Transverse colon (tissue), 4 donors: Measurements from ENCODE around the gene SVOP.
"Not testable (repeated sequence)": the region's sequence is repeated elsewhere in the genome, so short reads cannot be mapped to it uniquely, and the experiment has no call there.

Experiments
- EP300 ChIP-seq: sonication (generic); formaldehyde crosslinking; IDR thresholded peaks from one replicate; pipeline ENCODE4 v1.6.1; 2017; ENCODE audit warnings: antibody characterized with exemption, low read depth
- POLR2A ChIP-seq: fragments of 450-650 bp; IDR thresholded peaks from one replicate; pipeline ENCODE4 v1.6.1; 2016; ENCODE audit warnings: antibody characterized with exemption, mild to moderate bottlenecking, moderate library complexity
- POLR2AphosphoS5 ChIP-seq, 3 donors: sonication (generic); formaldehyde crosslinking; IDR thresholded peaks; one replicate each; pipeline ENCODE4 v1.6.1; 2016; ENCODE audit warnings: antibody characterized with exemption in 3 of 3
- TF ChIP-seq, protein P1 (sequence below), 5 experiments: fragments of 200-600 bp in 3 of 5; fragments of 450-650 bp in 2 of 5; sonication (generic) in 3 of 5; IDR thresholded peaks; 1 replicate in 2 of 5; 2 replicates in 3 of 5; pipeline ENCODE4 v1.5.1; 2016 to 2017; ENCODE audit warnings: antibody characterized with exemption in 5 of 5, inconsistent platforms in 3 of 5, mild to moderate bottlenecking in 2 of 5, moderate library complexity in 1 of 5

DNA sequence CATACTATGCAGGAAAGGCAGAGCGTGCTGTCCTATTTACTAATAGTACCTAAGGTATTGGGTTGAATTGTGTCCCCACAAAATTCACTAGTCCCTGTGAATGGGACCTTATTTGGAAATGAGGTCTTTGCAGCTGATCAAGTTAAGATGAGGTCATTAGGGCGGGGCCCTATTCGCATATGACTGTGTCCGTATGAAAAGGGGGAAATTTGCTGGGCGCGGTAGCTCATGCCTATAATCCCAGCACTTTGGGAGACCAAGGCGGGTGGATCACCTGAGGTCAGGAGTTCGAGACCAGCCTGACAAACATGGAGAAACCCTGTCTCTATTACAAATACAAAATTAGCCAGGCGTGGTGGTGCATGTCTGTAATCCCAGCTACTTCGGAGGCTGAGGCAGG, 154.8 kb downstream of the SVOP start:
- TF ChIP-seq EP300; POLR2A; POLR2AphosphoS5 (IDR thresholded peaks at IDR 0.05): not testable (repeated sequence)
- TF ChIP-seq, protein P1, sequence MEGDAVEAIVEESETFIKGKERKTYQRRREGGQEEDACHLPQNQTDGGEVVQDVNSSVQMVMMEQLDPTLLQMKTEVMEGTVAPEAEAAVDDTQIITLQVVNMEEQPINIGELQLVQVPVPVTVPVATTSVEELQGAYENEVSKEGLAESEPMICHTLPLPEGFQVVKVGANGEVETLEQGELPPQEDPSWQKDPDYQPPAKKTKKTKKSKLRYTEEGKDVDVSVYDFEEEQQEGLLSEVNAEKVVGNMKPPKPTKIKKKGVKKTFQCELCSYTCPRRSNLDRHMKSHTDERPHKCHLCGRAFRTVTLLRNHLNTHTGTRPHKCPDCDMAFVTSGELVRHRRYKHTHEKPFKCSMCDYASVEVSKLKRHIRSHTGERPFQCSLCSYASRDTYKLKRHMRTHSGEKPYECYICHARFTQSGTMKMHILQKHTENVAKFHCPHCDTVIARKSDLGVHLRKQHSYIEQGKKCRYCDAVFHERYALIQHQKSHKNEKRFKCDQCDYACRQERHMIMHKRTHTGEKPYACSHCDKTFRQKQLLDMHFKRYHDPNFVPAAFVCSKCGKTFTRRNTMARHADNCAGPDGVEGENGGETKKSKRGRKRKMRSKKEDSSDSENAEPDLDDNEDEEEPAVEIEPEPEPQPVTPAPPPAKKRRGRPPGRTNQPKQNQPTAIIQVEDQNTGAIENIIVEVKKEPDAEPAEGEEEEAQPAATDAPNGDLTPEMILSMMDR (IDR thresholded peaks at IDR 0.05): not testable (repeated sequence)
